GM18508 (cell line): ENCODE results near the gene PDCD7.
"Not testable (repeated sequence)": the region's sequence is repeated elsewhere in the genome, so short reads cannot be mapped to it uniquely, and the experiment has no call there.

Experiments used
- ATAC-seq: cut with Tn5 transposase; IDR thresholded peaks from one replicate; pipeline ENCODE4 v1.9.1; 2021; ENCODE audit warnings: moderate number of reproducible peaks; ENCODE audit not compliant: insufficient read depth, unreplicated experiment

PDCD7 gene

GRCh38 chr15:65076486-65077290, 56.9 kb downstream of the PDCD7 start, which contains the start of gene KBTBD13:
KBTBD13 (plus strand) TSS chr15:65076746; CDS start chr15:65076816, 70 bp downstream.
- no peak for ATAC-seq

- ATAC-seq, result not testable (repeated sequence)
These were observed 57.8 kb downstream of the PDCD7 start for GRCh38 chr15:65075607-65076395.

- ATAC-seq, result not testable (repeated sequence)
These were observed 58.7 kb downstream of the PDCD7 start for GRCh38 chr15:65074946-65075345.

- ATAC-seq, result no peak
These were observed 61.0 kb downstream of the PDCD7 start for GRCh38 chr15:65072617-65073016.

DNA sequence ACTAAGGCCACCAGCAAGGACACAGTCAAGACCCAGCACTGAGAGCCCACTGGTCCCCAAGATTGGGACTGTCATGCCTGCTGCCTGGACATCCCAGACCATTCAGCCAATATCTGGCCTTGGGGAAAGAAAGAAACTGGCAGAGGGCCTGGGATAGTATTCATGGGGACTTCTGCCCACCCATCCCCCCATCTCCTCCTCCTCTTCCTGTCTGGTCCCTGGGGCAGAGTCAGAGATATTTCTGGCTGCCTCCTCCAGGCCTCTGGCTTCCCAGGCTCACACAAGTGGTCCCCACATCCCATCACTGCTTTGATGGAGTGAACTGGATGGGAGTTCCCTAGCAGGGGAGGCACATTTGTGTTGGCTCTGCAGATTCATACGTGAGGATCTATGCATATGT, 61.6 kb downstream of the PDCD7 start:
- no peak for ATAC-seq

DNA sequence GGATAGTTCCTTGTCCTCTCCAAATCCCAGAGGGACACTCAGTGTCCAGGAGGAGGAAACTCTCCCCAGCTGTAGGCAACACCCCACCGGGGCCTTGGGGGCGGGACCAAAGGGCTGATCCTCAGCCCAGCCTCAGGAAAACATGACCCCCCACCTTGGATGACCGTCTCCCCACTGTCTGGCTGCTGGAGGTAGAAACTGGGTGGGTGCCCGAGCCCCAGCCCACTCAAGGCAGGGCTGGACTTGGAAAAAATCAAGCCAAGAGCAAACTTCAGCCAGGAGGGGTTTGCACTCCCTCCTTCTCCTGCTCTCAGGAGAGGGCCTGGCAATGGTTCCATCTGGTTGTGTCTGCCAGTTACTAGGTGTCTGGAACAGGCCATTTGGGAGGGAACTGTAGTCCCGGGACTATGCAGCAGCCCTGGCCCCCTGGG, 62.2 kb downstream of the PDCD7 start:
- ATAC-seq, result no peak

GRCh38 chr15:65069779-65070546, 63.6 kb downstream of the PDCD7 start:
- ATAC-seq, result no peak

DNA sequence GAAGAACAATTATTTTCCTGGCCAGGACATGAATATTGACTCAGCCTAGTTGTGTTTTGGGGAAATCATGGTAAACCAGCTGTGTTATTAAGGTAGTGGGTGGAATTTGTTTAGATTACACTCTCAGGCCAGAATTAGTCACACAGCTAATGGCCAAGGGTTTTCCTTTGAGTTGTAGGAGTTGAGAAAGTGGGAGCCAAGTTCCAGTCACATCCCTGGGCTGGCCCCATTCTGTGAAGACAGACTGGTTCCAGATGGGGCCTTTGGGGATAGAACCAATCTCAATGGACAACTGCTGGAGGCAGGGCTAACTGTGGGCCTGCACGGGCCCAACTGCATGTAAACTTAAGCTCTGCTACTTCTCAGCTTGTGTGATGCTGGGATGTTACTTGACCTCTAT, 64.4 kb downstream of the PDCD7 start:
- no peak for ATAC-seq

DNA sequence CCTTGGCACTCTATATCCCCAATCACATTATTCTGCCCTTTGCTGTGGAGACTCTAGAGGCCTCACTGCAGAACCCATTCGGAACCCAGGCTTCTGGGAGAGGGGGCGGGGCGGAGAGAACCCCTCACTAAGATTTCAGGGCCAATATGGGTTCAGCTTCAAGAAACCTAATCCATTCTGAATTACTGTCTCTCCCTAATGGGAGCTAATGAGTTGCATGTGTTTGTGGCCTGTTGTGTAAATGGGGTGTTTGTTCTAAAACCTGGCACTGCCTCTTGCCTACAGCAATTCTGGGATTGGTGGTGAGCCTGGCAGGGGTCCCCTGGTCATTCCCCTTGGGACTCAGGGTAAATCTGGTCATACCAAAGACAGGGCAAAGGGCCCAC, 65.2 kb downstream of the PDCD7 start:
- no peak for ATAC-seq

DNA sequence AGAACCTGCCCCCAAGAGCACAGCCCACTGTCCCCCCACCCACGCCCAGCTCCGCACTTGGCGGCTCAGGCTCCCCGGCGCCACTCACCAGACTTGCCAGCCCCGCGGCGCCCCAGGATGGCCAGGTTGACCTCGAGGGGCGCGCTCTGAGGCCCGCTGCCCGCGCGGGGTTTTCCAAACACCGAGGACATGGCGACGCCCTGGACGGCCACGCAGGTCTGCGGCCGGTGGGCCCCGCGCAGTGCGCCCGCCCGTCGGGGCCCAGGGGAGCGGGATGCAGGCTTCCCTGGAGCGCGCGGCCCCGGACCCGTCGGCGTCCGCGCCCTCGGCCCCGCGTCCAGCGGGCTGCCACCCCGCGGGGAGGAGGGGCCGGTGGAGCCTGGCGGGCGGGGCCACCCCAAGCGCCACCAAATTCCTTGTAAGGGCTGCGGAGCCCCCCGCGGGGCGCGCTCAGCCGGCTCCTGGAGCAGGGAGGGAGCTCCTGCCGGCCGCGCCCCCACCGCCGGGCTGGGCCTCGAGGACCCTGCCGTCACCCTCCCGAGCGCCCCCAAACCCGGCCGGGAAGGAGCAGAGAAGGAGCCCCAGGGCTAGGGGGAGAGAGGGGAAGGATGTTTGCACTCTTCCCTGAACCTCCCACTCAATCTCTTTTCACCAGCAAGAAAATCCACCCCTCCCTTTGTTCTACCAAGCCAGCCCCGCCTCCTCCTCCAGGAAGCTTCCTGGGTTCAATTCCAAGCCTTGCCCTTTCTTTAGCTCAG, 65.8 kb downstream of the PDCD7 start, which contains the start of gene RASL12:
Gene RASL12 (minus strand): TSS at position 347 of the 758 bp plus-strand sequence. CDS start 156 bp downstream, at position 191.
- ATAC-seq, result no peak
